ENCODE results near the gene DNMT1. TPM values are rescaled to one million over a fixed set of nuclear protein-coding genes. Genes with fewer than 3 reads are reported as not detected.

The DNMT1 gene
- total RNA-seq, 1 experiment from 2014 or later, result 168 TPM

- CTCF ChIA-PET, result no interaction called here
- intact Hi-C loops (cut with micrococcal nuclease; ENCODE audit: unreplicated experiment) (no loop called here), in situ Hi-C loops (cut with HindIII; ENCODE audit: low pct_unique_long_range_greater_than_20kb, low sequenced_read_pairs) (no loop called here)
- TF ChIP-seq SIN3A (IDR thresholded peaks at IDR 0.05; ENCODE audit: borderline replicate concordance, insufficient read depth, low read depth, low read length) (no peak), TCF7L2 (IDR thresholded peaks at IDR 0.05; ENCODE audit: low read depth, low read length) (no peak), POLR2AphosphoS5 (IDR thresholded peaks at IDR 0.05; ENCODE audit: low read depth, low read length) (no peak), CTCF (IDR thresholded peaks at IDR 0.05) (no peak)
- TF ChIP-seq, protein P1, sequence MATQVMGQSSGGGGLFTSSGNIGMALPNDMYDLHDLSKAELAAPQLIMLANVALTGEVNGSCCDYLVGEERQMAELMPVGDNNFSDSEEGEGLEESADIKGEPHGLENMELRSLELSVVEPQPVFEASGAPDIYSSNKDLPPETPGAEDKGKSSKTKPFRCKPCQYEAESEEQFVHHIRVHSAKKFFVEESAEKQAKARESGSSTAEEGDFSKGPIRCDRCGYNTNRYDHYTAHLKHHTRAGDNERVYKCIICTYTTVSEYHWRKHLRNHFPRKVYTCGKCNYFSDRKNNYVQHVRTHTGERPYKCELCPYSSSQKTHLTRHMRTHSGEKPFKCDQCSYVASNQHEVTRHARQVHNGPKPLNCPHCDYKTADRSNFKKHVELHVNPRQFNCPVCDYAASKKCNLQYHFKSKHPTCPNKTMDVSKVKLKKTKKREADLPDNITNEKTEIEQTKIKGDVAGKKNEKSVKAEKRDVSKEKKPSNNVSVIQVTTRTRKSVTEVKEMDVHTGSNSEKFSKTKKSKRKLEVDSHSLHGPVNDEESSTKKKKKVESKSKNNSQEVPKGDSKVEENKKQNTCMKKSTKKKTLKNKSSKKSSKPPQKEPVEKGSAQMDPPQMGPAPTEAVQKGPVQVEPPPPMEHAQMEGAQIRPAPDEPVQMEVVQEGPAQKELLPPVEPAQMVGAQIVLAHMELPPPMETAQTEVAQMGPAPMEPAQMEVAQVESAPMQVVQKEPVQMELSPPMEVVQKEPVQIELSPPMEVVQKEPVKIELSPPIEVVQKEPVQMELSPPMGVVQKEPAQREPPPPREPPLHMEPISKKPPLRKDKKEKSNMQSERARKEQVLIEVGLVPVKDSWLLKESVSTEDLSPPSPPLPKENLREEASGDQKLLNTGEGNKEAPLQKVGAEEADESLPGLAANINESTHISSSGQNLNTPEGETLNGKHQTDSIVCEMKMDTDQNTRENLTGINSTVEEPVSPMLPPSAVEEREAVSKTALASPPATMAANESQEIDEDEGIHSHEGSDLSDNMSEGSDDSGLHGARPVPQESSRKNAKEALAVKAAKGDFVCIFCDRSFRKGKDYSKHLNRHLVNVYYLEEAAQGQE (IDR thresholded peaks at IDR 0.05; ENCODE audit: insufficient read depth in 1 of 2, low read depth in 2 of 2, low read length in 1 of 2), result no peak
- no peaks in the 10 kb centered on the region for H3K27me3 ChIP-seq (ENCODE audit: control insufficient read depth, insufficient read depth, low read length)
- POLR2A ChIA-PET, result no interaction called here
- peaks cover 7% of the 10 kb centered on the region for H3K36me3 ChIP-seq (ENCODE audit: control insufficient read depth, insufficient read depth, low read length)
- DNase-seq (ENCODE audit: low read depth, low spot score), result no peak
- no peak for ATAC-seq
- H3K9me3 ChIP-seq (ENCODE audit: control insufficient read depth, insufficient read depth, low read depth, low read length), result no peaks in the 10 kb centered on the region
- no peak overlapping the region for H3K27ac ChIP-seq (ENCODE audit: low read length)
- no peaks in the 10 kb centered on the region for H3K4me1 ChIP-seq (ENCODE audit: control insufficient read depth, insufficient read depth, low read length)
- BruUV-seq (replicated peaks), result no TSS peak
- H3K4me3 ChIP-seq (ENCODE audit: low read depth in 2 of 2, low read length in 2 of 2), result no peak overlapping the region
These were observed 53.3 kb downstream of the DNMT1 start for GRCh38 chr19:10141479-10141878.

DNA sequence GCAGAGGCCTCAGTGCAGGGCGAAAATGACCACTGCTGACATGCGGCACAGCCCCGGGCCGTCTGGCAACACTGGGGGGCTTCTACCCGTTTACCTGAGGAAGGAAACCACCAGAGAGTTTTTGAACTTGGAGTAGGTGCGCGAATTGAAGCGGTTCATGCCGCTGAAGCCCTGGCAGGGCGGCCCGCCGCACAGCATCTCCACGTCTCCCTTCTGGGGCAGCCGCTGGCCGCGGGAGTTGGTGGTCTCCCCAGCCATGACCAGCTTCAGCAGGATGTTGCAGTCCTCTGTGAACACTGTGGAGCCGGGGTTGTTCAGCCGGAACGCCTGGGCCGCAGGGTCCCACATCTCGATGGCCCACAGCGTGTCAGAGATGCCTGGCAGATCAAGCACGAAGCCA is 54.8 kb downstream of the DNMT1 start:
- ATAC-seq (no peak), DNase-seq (ENCODE audit: low read depth, low spot score) (no peak)
- H3K4me1 ChIP-seq (ENCODE audit: control insufficient read depth, insufficient read depth, low read length), result no peaks in the 10 kb centered on the region
- BruUV-seq (replicated peaks), result no TSS peak
- no peaks in the 10 kb centered on the region for H3K9me3 ChIP-seq (ENCODE audit: control insufficient read depth, insufficient read depth, low read depth, low read length)
- in situ Hi-C loops (cut with HindIII; ENCODE audit: low pct_unique_long_range_greater_than_20kb, low sequenced_read_pairs) (no loop called here), intact Hi-C loops (cut with micrococcal nuclease; ENCODE audit: unreplicated experiment) (no loop called here)
- TF ChIP-seq, protein P1 (IDR thresholded peaks at IDR 0.05; ENCODE audit: insufficient read depth in 1 of 2, low read depth in 2 of 2, low read length in 1 of 2), result no peak
- no peak for TF ChIP-seq TCF7L2 (IDR thresholded peaks at IDR 0.05; ENCODE audit: low read depth, low read length)
- TF ChIP-seq CTCF (IDR thresholded peaks at IDR 0.05), result no peak
- TF ChIP-seq SIN3A (IDR thresholded peaks at IDR 0.05; ENCODE audit: borderline replicate concordance, insufficient read depth, low read depth, low read length), result no peak
- TF ChIP-seq POLR2AphosphoS5 (IDR thresholded peaks at IDR 0.05; ENCODE audit: low read depth, low read length), result no peak
- no peak overlapping the region for H3K4me3 ChIP-seq (ENCODE audit: low read depth in 2 of 2, low read length in 2 of 2)
- no peaks in the 10 kb centered on the region for H3K27me3 ChIP-seq (ENCODE audit: control insufficient read depth, insufficient read depth, low read length)
- CTCF ChIA-PET, result no interaction called here
- POLR2A ChIA-PET, result no interaction called here
- H3K36me3 ChIP-seq (ENCODE audit: control insufficient read depth, insufficient read depth, low read length), result peaks cover 6% of the 10 kb centered on the region
- no peak overlapping the region for H3K27ac ChIP-seq (ENCODE audit: low read length)
